HG03135 (cell line): ENCODE measurements around the gene SLC39A6.
A peak's percentile ranks its signal among the peaks of the same experiment; 100 is the strongest.
"Not testable (repeated sequence)": the region's sequence is repeated elsewhere in the genome, so short reads cannot be mapped to it uniquely, and the experiment has no call there.

Experiments used
- ATAC-seq: cut with Tn5 transposase; IDR thresholded peaks from one replicate; pipeline ENCODE4 v1.9.1; 2021; ENCODE audit warnings: mild to moderate bottlenecking, moderate library complexity; ENCODE audit not compliant: unreplicated experiment

The SLC39A6 gene

GRCh38 chr18:36101943-36102342 lies 27.2 kb downstream of the SLC39A6 start:
- ATAC-seq, result no peak

DNA sequence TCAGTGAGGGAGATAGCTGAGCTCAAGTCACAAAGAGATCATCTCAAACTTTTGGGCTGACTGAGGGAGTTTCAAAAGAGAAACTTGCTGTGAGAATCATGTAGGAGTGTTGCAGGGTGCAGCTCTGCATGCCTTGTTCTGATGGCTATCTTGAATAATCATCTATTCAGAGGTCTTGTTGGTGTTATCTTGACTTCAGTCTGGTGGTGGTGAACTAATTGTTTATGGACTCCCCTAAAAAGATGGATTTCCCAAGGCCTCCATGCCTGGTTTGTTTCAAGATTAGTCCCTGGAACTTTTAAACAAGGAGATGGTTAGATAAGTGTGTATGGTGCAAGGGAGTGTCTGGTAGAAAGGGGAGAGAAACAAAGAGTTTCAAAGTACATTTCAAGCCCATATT lies 29.8 kb downstream of the SLC39A6 start:
- no peak for ATAC-seq

DNA sequence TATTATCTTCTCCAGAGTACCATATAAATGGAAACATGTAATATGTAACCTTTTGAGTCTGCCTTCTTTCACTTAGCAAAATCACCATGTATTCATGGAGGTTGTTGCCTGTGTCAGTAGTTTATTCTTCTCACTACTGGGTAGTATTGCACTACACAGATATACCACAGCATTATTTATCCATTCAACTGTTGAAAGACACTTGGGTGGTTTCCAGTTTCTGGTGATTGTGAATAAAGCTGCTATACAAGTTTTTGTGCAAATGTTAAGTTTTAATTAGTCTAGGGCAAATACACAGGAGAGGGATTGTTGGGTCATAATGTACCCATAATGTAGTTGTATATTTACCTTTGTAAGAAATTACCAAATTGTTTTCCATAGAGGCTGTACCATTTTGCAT lies 32.2 kb downstream of the SLC39A6 start:
- ATAC-seq, result no peak

DNA sequence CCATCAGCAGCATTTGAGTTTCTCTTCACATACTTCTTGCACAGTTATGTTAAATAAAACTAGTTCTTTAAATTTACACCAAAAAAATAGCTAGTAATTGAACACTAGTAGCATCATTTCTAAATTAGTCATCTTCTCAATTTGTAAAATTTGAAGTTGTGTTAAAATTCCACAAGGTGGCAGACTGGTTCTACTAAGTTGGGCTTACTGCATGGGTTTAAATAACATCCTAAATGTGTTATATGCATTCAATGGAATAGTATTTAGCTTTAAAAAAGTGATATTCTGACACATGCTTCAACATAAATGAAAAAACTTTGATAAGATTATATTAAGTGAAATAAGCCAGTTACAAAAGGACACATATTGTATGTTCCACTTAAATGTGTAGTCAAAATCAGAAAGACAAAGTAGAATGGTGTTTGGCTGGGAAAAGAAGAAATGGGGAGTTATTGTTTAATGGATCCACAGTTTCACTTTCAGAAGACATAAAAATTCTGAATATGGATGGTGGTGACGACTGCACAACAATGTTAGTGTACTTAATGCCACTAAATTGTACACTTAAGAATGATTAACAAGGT lies 33.1 kb downstream of the SLC39A6 start:
- ATAC-seq, result no peak

- no peak for ATAC-seq
Observed at GRCh38 chr18:36094431-36094830, 34.7 kb downstream of the SLC39A6 start.

- not testable (repeated sequence) for ATAC-seq
Observed at GRCh38 chr18:36092116-36092515, 37.0 kb downstream of the SLC39A6 start.

DNA sequence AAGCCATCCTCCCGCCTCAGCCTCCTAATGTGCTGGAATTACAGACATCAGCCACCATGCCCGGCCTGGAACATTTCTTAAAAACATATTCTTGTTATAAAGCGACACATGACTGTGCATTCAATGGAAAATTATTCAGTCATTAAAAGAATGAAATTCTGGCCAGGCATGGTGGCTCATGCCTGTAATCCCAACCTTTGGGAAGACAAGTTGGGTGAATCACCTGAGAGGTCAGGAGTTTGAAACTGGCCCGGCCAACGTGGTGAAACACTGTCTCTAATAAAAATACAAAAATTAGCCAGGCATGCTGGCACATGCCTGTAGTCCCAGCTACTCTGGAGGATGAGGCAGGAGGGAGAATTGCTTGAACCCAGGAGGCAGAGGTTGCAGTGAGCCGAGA lies 40.1 kb downstream of the SLC39A6 start:
- no peak for ATAC-seq

DNA sequence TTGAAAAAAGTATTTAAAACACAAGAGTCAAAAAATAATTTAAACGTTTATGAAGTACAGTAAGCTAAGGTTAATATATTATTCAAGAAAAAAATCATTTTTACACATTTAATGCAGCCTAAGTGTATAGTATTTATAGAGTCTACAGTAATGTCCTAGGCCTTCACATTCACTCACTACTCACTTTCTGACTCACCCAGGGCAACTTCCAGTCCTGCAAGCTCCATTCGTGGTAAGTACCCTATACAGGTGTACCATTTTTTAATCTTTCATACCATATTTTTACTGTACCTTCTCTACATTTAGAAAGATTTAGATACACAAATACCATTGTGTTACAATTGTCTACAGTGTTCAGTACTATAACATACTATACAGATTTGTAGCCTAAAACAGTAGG lies 40.9 kb downstream of the SLC39A6 start:
- ATAC-seq, result no peak

- no peak for ATAC-seq
Observed at GRCh38 chr18:36086186-36086585, 43.0 kb downstream of the SLC39A6 start.

- ATAC-seq, result no peak
Observed at GRCh38 chr18:36085195-36085594, 43.9 kb downstream of the SLC39A6 start.

- no peak for ATAC-seq
Observed at GRCh38 chr18:36083729-36084128, 45.4 kb downstream of the SLC39A6 start.

GRCh38 chr18:36081118-36081517 lies 48.0 kb downstream of the SLC39A6 start:
- not testable (repeated sequence) for ATAC-seq

DNA sequence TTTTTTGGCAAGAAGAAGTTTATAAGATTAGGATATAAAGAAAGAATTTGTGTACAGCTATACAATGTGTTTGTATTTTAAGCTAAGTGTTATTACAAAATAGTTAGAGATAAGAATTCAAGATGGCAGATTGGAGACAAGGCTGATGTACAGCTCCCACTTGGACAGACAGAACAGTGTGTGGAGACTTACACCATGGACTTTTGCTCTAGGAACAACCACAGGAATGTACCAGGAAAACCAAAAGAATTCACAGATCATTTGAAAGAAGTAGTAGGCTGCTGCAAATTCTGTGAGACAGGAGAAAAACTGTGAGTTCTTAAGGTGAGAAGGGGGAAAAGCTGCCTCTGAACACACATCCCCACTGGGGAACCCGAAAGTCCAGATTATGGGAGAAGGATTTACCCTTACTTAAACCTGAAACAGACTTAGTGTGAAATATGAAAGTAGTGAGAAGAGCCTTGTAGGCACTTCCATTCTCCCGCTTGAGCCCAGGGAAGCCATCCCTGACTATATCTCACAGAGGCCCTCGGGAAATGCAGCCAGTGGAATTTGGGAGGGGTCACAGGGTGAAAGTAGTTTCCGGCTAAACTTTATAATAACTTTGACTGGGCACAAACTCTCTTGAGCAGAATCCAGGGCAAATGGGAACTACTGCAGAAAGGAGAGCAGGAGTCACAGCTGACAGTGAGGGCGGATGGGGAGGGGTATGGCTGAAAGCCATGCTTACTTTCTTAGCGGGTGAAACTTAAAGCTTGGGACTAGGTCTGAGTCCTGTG lies 50.2 kb downstream of the SLC39A6 start:
- no peak for ATAC-seq

DNA sequence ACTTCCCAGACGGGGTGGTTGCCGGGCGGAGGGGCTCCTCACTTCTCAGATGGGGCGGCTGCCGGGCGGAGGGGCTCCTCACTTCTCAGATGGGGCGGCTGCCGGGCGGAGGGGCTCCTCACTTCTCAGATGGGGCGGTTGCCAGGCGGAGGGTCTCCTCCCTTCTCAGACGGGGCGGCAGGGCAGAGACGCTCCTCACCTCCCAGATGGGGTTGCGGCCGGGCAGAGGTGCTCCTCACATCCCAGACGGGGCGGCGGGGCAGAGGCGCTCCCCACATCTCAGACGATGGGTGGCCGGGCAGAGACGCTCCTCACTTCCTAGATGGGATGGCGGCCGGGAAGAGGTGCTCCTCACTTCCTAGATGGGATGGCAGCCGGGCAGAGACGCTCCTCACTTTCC lies 51.4 kb downstream of the SLC39A6 start:
- not testable (repeated sequence) for ATAC-seq

DNA sequence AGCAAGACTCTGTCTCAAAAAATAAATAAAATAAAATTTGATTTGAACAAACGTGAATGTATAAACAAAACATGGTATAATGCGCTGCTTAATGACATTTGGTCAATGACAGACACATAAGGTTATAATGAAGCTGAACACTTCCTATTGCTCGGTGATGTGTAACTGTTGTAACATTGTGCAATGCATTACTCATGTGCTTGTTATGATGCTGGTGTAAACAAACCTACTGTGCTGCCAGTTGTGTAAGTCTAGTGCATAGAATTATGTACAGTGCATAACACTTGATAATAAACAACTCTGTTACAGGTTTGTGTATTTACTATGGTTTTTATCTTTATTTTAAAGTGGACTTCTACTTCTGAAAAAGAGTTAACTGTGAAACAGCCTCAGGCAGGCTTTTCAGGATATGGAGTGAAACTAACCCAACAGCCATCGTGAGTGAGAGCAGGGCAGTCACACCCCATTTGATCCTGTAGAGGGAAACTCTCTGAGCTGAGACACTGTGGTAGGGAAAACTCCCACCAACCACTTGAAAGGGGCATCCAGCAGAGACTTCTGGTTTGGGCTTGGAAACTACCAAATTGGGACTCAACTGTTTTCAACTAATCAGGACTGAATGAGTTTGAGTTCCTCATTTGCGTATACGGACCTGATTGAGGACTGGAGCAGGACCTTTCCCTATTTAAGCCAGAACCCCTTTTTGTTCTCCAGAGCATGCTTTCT lies 53.1 kb downstream of the SLC39A6 start:
- ATAC-seq, result no peak

- ATAC-seq, result no peak
Observed at GRCh38 chr18:36074435-36074834, 54.7 kb downstream of the SLC39A6 start.

- no peak for ATAC-seq
Observed at GRCh38 chr18:36073676-36074075, 55.5 kb downstream of the SLC39A6 start.

- ATAC-seq, result not testable (repeated sequence)
Observed at GRCh38 chr18:36072406-36072805, 56.7 kb downstream of the SLC39A6 start.

GRCh38 chr18:36067055-36067957 lies 61.8 kb downstream of the SLC39A6 start, which contains the start of gene RPRD1A:
TSS of gene RPRD1A (minus strand) at chr18:36067559. CDS start at chr18:36067404, 155 bp downstream.
- peak; percentile 96 for ATAC-seq

- ATAC-seq, result peak; percentile 5
Observed at GRCh38 chr18:36066686-36067054, 62.5 kb downstream of the SLC39A6 start.

- ATAC-seq, result no peak
Observed at GRCh38 chr18:36066001-36066400, 63.1 kb downstream of the SLC39A6 start.
